Urinary bladder (tissue), 4 donors: Measurements from ENCODE around the gene TMEM86A. TPM values are rescaled to one million over a fixed set of nuclear protein-coding genes. Genes with fewer than 3 reads are reported as not detected.

ENCODE experiments used
- DNase-seq: peaks from one replicate; pipeline ENCODE4 v3.0.0-alpha.2; 2015; ENCODE audit errors: extremely low spot score
- H3K27ac ChIP-seq: one replicate; pipeline ENCODE4 v1.5.1; 2013; ENCODE audit warnings: low read depth, mild to moderate bottlenecking, moderate library complexity
- H3K36me3 ChIP-seq: one replicate; pipeline ENCODE4 v1.6.1; 2013; ENCODE audit warnings: mild to moderate bottlenecking, moderate library complexity; ENCODE audit not compliant: insufficient read depth
- H3K4me1 ChIP-seq: one replicate; pipeline ENCODE4 v1.6.1; 2013; ENCODE audit warnings: mild to moderate bottlenecking, moderate library complexity; ENCODE audit not compliant: insufficient read depth
- H3K4me3 ChIP-seq: one replicate; pipeline ENCODE4 v1.5.1; 2013; ENCODE audit warnings: low read depth, low read length
- WGBS: extraction: QIAGEN DNeasy Blood & Tissue Kit; methylation state at CpG from one replicate; pipeline ENCODE4 v1.1.7; 2013; 5-methylcytosine and 5-hydroxymethylcytosine counted together
- polyA plus RNA-seq: library from polyadenylated mRNA; stranded (reverse); fragments of 200-250 nt; gene quantifications from one replicate; pipeline ENCODE4 v1.2.3, GENCODE V29; 2013
- total RNA-seq: library from RNA; depleted of rRNA; stranded (reverse); fragments of >200 nt; gene quantifications from one replicate; pipeline ENCODE4 v1.2.3, GENCODE V29; 2014
- donor health status: healthy with polysubstance abuse.
- donor health status: healthy.

The TMEM86A gene
- total and polyA plus RNA-seq, 2 donors: 2.7 to 4.5 TPM

DNA sequence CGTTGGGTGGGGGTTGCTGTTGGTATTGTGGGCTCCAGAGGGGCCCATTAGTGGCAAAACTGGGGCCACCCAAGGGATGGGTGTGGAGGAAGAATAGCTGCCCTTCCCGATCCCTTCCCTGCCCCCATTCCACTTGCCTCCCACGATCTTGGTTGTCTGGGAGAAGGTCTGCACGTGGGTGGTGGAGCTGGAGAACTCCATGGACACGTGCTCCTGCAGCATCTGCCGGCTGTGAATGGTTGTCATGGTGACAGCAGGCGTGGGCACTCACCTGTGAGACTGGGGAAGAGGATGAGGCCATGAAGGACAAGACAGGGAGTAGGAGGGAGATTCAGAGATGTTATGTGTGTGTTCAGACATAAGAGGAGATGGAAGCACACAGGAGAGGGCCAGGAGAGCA, 25.4 kb downstream of the TMEM86A start:
- 47% methylated on average over 7 of the region's 7 CpGs for WGBS
- no peak overlapping the region for H3K4me3 ChIP-seq
- H3K4me1 ChIP-seq: no peaks in the 10 kb centered on the region
- H3K36me3 ChIP-seq: no peaks in the 10 kb centered on the region
- DNase-seq: no peak
- H3K27ac ChIP-seq: no peak overlapping the region

DNA sequence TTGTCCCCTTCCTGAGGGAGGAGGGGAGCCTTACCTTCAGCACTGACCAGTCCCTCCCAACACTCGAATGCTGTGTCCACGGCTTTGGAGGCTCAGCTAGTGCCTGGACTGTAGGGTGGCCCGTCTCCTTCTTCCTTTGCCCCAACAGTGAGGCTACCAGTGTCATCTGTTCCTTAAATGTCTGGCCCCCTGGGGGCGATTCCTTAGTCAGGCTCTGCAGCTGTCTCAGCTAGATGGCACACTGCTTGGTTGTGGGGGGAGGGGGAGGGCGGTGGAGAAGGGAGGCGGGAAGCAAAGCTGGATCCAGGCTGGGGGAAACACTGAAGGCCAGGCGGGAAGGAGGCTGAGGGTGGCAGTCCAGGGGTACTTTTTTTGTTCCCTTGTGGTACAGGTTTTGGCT, 27.5 kb downstream of the TMEM86A start, which contains the start of gene IGSF22:
Gene IGSF22, minus strand, starts transcription at position 149 of the 400 bp plus-strand sequence. CDS start 1,952 bp downstream, outside the sequence.
- Histone ChIP-seq H3K36me3 (no peaks in the 10 kb centered on the region), H3K4me3 (no peak within 1 kb of the TSS), H3K4me1 (no peaks in the 10 kb centered on the region), H3K27ac (no peak within 1 kb of the TSS)
- WGBS: 61% methylated on average over 7 of the region's 7 CpGs
- no peak for DNase-seq

DNA sequence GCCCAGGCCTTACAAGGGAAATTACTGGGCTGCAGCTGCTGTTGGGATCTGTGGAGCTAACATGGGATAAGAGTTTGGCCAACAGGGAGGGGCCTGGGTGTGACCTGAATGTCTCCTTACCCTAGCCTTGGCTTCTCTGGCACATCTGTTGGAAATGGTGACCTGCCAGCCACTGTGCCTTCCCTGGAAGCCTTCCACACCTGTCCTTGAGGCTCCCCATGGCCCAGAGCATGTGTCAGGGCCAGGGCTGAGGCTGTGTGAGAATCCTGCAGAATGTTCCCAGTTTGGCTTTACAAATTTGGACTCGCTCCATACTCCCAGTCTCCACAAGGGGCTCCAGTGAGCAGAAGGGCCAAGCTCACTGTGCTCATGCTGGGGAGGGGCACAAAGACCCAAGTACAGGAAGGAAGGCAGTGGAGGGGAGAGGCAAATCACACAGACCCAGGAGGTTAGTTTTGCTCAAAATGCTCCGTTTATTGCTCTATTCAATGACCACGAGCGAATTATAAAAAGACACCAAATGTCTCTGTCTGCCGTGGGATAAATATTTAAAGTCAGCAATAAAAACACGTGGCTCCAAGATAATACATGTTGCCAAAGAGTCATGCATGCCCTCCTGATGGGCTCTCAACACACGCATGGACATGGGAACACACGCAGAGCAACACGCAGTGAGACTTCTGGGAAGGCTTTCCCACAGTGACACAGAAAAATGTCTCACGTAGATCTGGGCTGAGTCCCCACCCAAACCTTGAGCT, 29.1 kb downstream of the TMEM86A start:
- Histone ChIP-seq H3K4me3 (no peak overlapping the region), H3K4me1 (no peaks in the 10 kb centered on the region), H3K27ac (no peak overlapping the region), H3K36me3 (no peaks in the 10 kb centered on the region)
- WGBS: 43% methylated on average over 10 of the region's 10 CpGs
- DNase-seq: no peak

DNA sequence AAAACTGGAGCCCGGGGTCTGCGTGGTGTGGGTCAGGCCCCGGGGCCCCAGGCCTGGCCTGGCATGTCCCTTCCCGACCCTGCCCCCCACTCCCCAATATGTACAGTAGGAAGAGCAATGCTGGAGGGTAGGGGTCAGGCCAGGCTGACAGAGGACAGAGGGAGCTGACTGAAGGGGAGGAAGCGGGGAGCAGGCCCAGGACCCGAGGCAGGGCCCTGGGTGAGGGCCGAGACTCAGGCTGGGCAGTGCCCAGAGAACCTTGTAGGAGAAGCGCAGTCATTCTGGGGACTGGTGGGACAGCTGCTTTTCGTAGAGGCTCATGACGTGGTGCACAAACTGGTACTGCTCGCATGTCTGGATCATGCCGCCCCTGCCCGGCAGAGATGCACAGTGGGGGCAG, 30.1 kb downstream of the TMEM86A start:
- WGBS: 91% methylated on average over 13 of the region's 13 CpGs
- Histone ChIP-seq H3K4me3 (no peak overlapping the region), H3K36me3 (no peaks in the 10 kb centered on the region), H3K4me1 (no peaks in the 10 kb centered on the region), H3K27ac (no peak overlapping the region)
- DNase-seq: no peak

DNA sequence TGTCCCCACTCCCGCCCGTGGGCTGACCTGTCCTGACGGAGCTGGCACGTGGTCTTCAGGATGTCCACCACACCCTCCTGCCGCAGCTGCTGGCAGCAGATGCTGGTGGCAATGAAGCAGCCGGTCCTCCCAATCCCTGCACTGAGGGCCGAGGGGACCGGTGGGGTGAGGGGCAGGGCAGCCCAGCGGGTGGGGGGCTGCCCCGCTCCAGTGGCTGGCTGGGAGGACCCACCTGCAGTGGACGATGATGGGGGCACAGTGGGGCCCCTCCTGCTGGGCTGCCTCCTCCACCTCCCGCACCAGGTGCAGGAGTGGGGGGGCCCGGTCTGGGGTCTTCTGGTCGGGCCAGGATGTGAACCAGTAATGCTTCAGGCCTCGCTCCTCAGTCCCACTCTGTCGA, 30.8 kb downstream of the TMEM86A start:
- 87% methylated on average over 16 of the region's 16 CpGs for WGBS

DNA sequence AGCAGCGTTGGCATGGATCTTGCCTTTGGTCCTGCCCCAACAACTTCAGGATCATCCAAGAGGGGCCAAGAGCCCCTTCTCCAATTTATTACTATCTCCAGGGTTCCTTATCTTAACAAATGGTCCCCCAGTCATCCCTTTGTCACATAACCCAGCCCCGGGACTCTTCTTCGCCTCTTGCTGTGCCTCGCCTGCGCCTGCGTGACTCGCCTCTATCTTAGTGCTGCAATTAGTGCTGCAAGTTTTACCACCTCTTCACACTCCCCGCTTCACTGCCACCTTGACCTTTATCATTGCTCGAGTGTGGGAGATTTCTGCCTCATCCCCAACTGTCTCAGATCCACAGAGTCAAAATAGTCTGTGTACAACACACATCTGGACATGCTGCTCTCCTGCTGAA, 31.4 kb downstream of the TMEM86A start:
- H3K36me3 ChIP-seq: no peaks in the 10 kb centered on the region
- no peaks in the 10 kb centered on the region for H3K4me1 ChIP-seq
- no peak overlapping the region for H3K27ac ChIP-seq
- no peak overlapping the region for H3K4me3 ChIP-seq
- DNase-seq: no peak
- 87% methylated on average over 9 of the region's 9 CpGs for WGBS

More for the DNA sequence above, 30.8 kb downstream of the TMEM86A start:
- DNase-seq: no peak
- H3K4me3 ChIP-seq: no peak overlapping the region
- H3K36me3 ChIP-seq: no peaks in the 10 kb centered on the region
- H3K4me1 ChIP-seq: no peaks in the 10 kb centered on the region
- H3K27ac ChIP-seq: no peak overlapping the region

DNA sequence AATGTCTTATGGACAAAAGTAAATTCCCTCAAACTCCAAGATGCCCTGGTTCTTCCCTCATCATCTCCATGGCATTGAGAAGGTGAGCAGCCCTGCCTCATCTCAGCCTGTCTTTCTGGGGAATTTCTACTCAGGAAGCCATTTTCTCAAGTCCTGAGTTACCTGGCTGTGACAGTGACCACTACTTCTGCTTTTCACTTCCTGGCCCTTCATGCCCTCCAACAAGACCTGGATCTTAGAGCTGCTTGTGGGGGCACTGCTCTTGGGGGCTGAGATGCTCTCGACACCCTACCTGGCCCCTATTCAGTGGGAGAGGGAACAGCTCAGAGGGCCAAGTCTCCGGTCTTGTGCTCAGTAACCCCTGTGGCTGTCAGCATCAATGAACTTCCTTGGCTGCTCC, 32.9 kb downstream of the TMEM86A start:
- no peaks in the 10 kb centered on the region for H3K4me1 ChIP-seq
- no peak overlapping the region for H3K27ac ChIP-seq
- H3K36me3 ChIP-seq: no peaks in the 10 kb centered on the region
- WGBS: 92% methylated on average over 2 of the region's 2 CpGs
- no peak overlapping the region for H3K4me3 ChIP-seq
- no peak for DNase-seq

DNA sequence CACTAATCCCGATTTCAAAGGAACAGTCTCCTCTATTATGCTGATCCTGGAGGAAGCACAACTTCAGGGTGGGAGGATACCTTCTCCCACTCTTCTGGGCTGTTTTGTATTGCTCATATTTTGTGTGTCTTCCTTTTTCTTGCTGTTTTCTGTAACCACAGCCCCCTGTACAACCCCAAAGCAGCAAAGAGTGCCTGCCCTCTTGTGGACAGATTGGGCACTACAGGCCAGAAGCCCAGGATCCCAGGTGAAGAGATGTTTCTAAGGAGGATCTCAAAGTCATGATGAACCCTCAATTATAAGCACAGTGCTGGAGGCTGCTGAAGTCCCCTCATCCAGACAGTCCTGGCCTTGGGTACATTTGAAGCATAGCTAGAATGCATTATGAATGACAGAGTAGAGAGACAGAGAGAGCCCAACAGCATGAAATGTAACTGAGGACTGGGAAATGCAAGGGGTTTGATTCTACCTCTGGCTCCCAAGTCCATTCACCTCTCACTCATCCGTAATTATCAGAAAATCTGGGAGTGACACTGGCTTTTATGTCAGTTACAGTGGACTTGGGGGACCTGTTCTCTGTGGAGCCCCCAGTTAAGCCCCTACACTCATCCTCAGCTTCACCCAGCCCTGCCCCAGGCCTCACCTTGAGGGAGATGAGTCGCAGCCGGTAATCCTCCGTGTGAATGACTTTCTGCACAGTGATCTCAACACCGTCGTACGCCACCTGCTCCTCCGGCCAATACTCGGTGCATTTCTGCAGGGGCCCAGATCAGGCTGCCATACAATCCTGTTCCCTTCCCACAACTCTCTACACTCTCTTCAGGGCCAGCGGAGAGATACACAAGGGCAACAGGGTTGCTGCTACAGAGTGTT, 33.6 kb downstream of the TMEM86A start:
- Histone ChIP-seq H3K4me3 (no peak overlapping the region), H3K4me1 (no peaks in the 10 kb centered on the region), H3K36me3 (no peaks in the 10 kb centered on the region), H3K27ac (no peak overlapping the region)
- no peak for DNase-seq
- WGBS: 76% methylated on average over 11 of the region's 11 CpGs

DNA sequence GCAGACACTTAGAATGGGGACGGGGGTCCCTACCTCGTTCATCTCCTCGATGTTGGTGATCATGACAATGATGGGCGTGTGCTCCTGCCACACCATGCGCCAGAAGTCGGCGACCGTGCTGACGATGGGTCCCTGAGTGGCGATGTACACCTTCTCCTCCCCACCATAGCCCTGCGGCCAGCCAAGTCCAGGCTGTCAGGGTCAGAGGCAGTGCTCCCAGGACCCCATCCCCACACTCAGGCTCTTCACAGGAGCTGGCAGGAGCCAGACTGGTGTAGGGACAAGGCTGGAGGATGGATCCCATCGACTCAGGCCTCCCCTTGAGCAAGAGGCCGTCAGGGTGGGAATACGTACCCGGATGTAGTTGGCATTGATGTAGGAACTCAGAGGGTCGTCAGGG, 34.6 kb downstream of the TMEM86A start:
- Histone ChIP-seq H3K36me3 (no peaks in the 10 kb centered on the region), H3K4me1 (no peaks in the 10 kb centered on the region), H3K27ac (no peak overlapping the region), H3K4me3 (no peak overlapping the region)
- no peak for DNase-seq
- WGBS: 87% methylated on average over 16 of the region's 16 CpGs

DNA sequence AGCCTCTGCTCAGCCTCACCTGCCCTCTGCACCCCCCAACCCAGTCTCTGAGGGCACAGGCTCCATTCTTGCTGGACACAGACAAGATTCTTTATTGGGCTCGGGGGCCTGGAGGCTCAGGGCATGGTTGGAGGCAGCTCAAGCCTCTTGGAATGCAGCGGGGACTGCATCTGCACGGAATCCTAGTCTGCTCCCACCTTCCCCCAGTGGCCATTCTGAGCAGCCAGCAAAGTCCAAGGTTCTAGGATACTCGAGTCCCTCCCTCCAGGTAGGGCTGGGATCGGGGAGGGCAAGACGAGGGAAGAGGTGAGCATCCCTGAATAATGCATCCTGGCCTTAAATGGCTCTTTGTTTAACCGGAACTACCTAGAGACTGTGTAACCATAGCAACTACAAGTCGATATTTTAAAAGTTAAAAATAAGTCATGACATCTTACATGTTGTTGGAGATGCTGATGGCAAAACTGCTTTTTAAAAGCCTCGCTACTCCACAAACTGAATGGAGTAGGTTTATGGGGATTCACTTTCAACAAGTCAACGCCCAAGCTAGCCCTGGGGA, 38.1 kb downstream of the TMEM86A start:
- H3K4me3 ChIP-seq: no peak overlapping the region
- H3K36me3 ChIP-seq: no peaks in the 10 kb centered on the region
- no peak overlapping the region for H3K27ac ChIP-seq
- no peak for DNase-seq
- no peaks in the 10 kb centered on the region for H3K4me1 ChIP-seq
- 54% methylated on average over 10 of the region's 10 CpGs for WGBS

DNA sequence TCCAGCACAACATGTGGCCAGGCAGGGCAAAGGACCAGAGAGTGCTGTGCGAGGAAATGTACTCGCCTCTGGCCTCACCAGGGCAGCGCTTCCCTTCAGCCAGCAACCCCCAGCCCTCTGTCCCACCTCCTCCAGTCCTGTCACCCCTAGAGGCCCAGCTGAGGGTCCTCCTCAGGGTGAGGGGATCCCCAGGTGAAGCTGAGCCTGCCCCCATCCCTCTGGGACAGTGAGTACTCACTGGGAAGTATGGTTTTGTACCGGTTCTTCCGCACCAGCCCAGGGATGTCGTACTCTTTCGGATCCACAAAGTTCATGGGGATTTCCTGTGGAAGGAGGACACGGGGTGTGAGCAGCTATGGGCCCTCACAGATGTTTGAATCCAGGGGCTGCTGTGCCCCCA, 39.1 kb downstream of the TMEM86A start:
- WGBS: 88% methylated on average over 8 of the region's 8 CpGs
- H3K36me3 ChIP-seq: no peaks in the 10 kb centered on the region
- no peak overlapping the region for H3K4me3 ChIP-seq
- H3K27ac ChIP-seq: no peak overlapping the region
- H3K4me1 ChIP-seq: no peaks in the 10 kb centered on the region
- DNase-seq: no peak

DNA sequence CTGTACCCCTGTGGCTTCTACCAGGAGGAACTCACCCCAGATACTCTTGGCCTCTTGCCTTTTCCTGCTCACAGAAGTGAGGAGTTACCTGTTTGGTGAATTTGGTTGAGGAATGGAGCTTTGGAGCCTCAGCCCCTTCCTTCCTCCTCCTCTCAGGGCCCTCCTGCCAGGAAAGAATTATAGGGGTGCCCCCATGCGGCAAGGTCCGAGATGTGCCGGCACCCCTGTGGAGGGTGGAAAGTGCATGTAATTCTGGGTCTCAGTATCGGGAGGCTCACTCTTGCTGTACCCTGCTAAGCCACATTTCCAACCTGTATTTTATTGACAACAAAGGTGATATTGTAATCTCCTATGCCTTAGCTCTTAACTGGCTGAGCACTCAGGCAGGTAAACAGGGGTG, 41.1 kb downstream of the TMEM86A start:
- no peaks in the 10 kb centered on the region for H3K4me1 ChIP-seq
- no peaks in the 10 kb centered on the region for H3K36me3 ChIP-seq
- WGBS: 86% methylated on average over 4 of the region's 4 CpGs

DNA sequence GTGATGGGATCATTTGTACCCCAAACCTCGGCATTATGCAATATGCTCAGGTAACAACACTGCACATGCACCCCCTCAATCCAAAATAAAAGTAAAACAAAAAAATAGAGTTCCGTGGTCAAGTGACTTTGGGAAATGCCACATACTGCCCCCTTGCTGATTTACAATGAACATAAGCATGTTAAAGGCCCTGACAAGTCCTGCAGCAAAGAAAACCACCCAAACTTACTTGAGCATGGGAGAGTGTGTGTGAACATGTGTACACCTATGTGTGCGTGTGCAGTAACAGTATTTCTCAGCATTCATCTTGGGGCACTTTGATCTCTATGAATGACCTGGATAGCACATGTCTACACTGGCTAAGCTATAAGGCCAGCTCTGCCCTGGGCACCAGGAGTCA, 43.2 kb downstream of the TMEM86A start:
- Histone ChIP-seq H3K27ac (no peak overlapping the region), H3K36me3 (no peaks in the 10 kb centered on the region), H3K4me1 (no peaks in the 10 kb centered on the region), H3K4me3 (no peak overlapping the region)
- 89% methylated on average over 3 of the region's 3 CpGs for WGBS
- DNase-seq: no peak

More for the DNA sequence above, 41.1 kb downstream of the TMEM86A start:
- Histone ChIP-seq H3K27ac (no peak overlapping the region), H3K4me3 (no peak overlapping the region)
- no peak for DNase-seq

DNA sequence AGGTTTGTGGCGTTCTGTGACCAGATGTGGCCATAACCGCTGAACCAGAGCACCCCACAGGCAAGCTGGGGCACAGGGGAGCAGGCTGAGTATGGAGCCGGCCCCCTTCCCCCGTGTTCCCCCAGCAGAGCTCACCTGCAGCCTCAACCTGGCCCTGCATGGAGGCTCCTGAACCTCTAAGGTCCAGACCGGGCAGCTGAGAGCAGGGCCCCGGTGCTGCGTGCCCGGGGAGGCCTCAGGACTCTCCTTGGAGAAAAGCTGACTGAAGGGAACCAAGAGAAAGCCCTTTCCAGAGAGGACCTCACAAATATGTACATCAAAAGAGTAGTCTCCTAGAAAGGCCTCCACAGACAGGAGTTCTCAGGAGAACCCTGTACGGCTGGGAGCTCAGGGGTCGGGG, 44.8 kb downstream of the TMEM86A start:
- WGBS: 89% methylated on average over 10 of the region's 10 CpGs
- Histone ChIP-seq H3K4me1 (no peaks in the 10 kb centered on the region), H3K27ac (no peak overlapping the region), H3K36me3 (no peaks in the 10 kb centered on the region), H3K4me3 (no peak overlapping the region)
- DNase-seq: no peak
